Fibroblast of lung (primary cell): ENCODE results near the gene CENPP. TPM values are rescaled to one million over a fixed set of nuclear protein-coding genes. Genes with fewer than 3 reads are reported as not detected.

Source experiments
- DNase-seq, 2 donors: peaks; one replicate each; pipeline versions ENCODE4 v3.0.0 to v3.0.0-alpha.2; 2010; ENCODE audit warnings: low read depth in 2 of 2
- H2AFZ ChIP-seq: 2 replicates; pipeline ENCODE4 v1.5.1; 2012; ENCODE audit warnings: low read length, control low read depth, inconsistent platforms
- H3K27ac ChIP-seq: 2 replicates; pipeline ENCODE4 v1.5.1; 2011; ENCODE audit warnings: low read length, control low read depth; ENCODE audit not compliant: insufficient read depth
- H3K27me3 ChIP-seq: 2 replicates; pipeline ENCODE4 v1.5.1; 2011; ENCODE audit warnings: mild to moderate bottlenecking, low read length; ENCODE audit not compliant: control insufficient read depth, insufficient read depth
- H3K36me3 ChIP-seq: 2 replicates; pipeline ENCODE4 v1.5.1; 2011; ENCODE audit warnings: low read length; ENCODE audit not compliant: control insufficient read depth, insufficient read depth
- H3K4me1 ChIP-seq: 2 replicates; pipeline ENCODE4 v1.5.1; 2011; ENCODE audit warnings: low read length; ENCODE audit not compliant: control insufficient read depth, insufficient read depth; ENCODE audit errors: extremely low read depth
- H3K4me2 ChIP-seq: 2 replicates; pipeline ENCODE4 v1.5.1; 2011; ENCODE audit warnings: low read length, control low read depth; ENCODE audit not compliant: insufficient read depth; ENCODE audit errors: extremely low read depth
- H3K4me3 ChIP-seq, 4 experiments: fragments of 200-600 bp in 1 of 4; sonication (generic) in 1 of 4; replicated peaks in 1 of 4; 2 replicates each; pipeline ENCODE4 v1.5.1; 2011 to 2016; ENCODE audit warnings: low read length in 4 of 4, low read depth in 3 of 4, mild to moderate bottlenecking in 3 of 4, control low read depth in 2 of 4, inconsistent platforms in 1 of 4, mixed read lengths in 1 of 4; ENCODE audit not compliant: insufficient read depth in 1 of 4; ENCODE audit errors: control extremely low read depth in 1 of 4
- H3K79me2 ChIP-seq: 2 replicates; pipeline ENCODE4 v1.5.1; 2012; ENCODE audit warnings: mild to moderate bottlenecking, low read length, inconsistent platforms; ENCODE audit not compliant: control insufficient read depth, insufficient read depth
- H3K9ac ChIP-seq: 2 replicates; pipeline ENCODE4 v1.5.1; 2011; ENCODE audit warnings: mild to moderate bottlenecking, low read length, control low read depth; ENCODE audit not compliant: insufficient read depth
- H3K9me3 ChIP-seq: 2 replicates; pipeline ENCODE4 v1.5.1; 2012; ENCODE audit warnings: low read depth, low read length; ENCODE audit not compliant: control insufficient read depth, insufficient read depth
- H4K20me1 ChIP-seq: 2 replicates; pipeline ENCODE4 v1.5.1; 2011; ENCODE audit warnings: low read length; ENCODE audit not compliant: control insufficient read depth, insufficient read depth; ENCODE audit errors: extremely low read depth
- EZH2 ChIP-seq: IDR thresholded peaks from 2 replicates; pipeline ENCODE4 v1.5.1; 2012; ENCODE audit warnings: low read length, control low read depth, mild to moderate bottlenecking; ENCODE audit errors: missing control alignments
- polyA plus RNA-seq, 2 donors: library from polyadenylated mRNA; depleted of rRNA in 1 of 2; stranded (reverse) in 1 of 2; unstranded in 1 of 2; fragments of >200 nt; gene quantifications; 2 replicates each; pipeline ENCODE4 v1.2.1, GENCODE V29; 2011 to 2012; ENCODE audit warnings: missing spikeins in 1 of 2
- total RNA-seq: library from RNA; depleted of rRNA; stranded (reverse); fragments of >200 nt; gene quantifications from 2 replicates; pipeline ENCODE4 v1.2.1, GENCODE V29; 2014
- TF ChIP-seq, protein P1 (sequence below), 2 donors: IDR thresholded peaks in 1 of 2; conservative IDR thresholded peaks in 1 of 2; 1 replicate in 1 of 2; 2 replicates in 1 of 2; pipeline ENCODE4 v1.5.1; 2011 to 2012; ENCODE audit warnings: low read length in 2 of 2, control low read depth in 1 of 2, inconsistent platforms in 1 of 2, low read depth in 1 of 2, mild to moderate bottlenecking in 1 of 2

The CENPP gene
- total and polyA plus RNA-seq, 2 donors (not counting 1 experiment from before 2014, with no cell fraction given): 1.7 to 2.4 TPM

DNA sequence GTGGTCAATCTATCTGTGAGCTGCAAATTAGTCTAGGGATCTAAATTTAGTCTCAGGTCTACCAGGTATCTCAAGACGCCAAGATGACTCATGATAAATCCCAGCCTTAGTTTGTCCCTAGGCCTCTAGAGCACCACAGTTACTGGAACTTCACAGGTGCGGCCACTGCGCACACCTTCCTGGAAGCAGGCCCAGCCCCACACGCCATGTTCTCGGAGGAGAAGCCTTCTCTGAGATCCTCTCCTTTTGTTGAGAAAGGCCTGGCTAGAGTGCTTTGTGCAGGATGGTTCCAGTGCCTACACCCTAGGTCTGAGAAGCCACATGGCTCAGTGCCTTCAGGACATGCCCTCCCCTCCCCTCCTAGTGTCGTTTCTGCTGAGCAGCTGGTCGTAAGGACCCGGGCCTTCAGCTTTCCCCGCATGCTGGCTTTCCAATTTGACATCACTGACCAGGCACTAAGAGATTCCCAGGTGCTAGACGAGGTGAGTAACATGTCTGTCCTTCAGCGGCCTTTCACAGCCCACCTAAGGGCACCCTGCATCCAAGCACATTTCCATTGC, 292.3 kb downstream of the CENPP start:
- no peak for DNase-seq

DNA sequence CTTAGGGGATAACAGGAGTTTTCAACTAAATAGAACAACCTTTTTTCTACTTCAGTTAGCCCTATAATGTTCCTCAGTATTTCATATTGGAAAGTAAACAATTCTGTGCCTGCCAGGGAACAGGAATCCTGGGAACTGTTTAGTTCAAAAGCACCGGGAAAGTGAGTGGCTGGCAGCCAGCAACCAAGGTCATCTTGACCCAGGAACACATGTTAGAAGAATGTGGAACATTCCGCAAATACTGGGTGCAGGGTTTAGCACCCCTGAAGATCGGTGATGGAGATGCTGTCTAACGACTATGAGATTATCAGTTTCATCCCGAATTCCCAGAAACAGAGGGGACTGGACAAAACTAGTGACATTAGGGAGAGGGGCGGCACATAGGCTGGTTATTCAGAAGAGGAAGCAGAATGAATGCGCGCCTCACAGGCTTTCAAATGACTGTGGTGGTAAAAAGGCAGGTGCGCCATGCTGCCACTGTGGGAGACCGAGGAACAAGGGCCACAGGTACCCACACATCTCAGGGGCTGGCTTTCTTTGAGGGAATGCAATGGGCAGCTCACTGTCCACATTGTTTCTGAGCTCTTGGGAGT, 293.0 kb downstream of the CENPP start:
- no peak for DNase-seq

More for the DNA sequence above, 292.3 kb downstream of the CENPP start:
- Histone ChIP-seq H3K36me3 (peaks cover 12% of the 10 kb centered on the region), H3K9ac (no peak overlapping the region), H3K79me2 (no peaks in the 10 kb centered on the region), H3K4me2 (no peak overlapping the region), H3K27ac (no peak overlapping the region), H3K4me3 (no peak overlapping the region), H4K20me1 (no peaks in the 10 kb centered on the region), H3K4me1 (peaks cover 20% of the 10 kb centered on the region), H3K9me3 (no peaks in the 10 kb centered on the region), H3K27me3 (no peaks in the 10 kb centered on the region), H2AFZ (no peak overlapping the region)
- TF ChIP-seq EZH2: no peak
- TF ChIP-seq, protein P1, sequence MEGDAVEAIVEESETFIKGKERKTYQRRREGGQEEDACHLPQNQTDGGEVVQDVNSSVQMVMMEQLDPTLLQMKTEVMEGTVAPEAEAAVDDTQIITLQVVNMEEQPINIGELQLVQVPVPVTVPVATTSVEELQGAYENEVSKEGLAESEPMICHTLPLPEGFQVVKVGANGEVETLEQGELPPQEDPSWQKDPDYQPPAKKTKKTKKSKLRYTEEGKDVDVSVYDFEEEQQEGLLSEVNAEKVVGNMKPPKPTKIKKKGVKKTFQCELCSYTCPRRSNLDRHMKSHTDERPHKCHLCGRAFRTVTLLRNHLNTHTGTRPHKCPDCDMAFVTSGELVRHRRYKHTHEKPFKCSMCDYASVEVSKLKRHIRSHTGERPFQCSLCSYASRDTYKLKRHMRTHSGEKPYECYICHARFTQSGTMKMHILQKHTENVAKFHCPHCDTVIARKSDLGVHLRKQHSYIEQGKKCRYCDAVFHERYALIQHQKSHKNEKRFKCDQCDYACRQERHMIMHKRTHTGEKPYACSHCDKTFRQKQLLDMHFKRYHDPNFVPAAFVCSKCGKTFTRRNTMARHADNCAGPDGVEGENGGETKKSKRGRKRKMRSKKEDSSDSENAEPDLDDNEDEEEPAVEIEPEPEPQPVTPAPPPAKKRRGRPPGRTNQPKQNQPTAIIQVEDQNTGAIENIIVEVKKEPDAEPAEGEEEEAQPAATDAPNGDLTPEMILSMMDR (conservative IDR thresholded peaks at IDR 0.05 in 1 of 2, IDR thresholded peaks at IDR 0.05 in 1 of 2; ENCODE audit: low read depth in 1 of 2, low read length in 2 of 2): no peak

DNA sequence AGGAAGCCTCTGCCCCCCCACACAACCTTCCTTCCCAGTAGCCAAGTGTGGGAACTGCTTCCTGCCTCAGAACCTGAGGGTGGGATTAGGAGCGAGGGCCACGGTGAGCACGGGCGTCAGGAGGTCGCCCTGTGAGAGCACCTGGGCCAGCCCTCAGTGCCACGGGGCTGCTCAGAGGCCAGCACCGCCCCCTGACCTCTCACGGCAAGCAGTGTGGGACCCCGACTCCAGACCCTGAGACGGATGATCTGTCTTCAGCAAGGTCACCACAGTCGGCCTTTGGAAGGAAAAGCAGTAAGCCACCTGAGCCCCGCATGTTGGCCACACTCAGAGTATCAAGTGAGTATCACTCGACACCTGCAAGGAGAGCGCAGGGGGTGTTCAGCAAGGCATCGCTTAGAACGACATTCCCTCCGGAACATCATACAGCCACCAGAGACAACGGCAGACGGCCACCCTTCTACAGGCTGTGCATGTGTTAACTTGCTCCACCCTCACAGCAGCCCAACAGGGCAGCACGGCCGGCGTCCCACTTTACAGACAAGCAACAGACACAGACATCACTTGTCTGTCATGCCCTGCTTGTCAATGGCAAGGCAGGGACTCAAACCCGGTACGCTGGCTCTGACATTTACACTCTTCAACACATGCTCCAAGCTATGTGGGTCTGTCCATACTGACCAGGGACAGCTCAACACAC, 294.0 kb downstream of the CENPP start:
- no peak for DNase-seq
- H3K4me2 ChIP-seq: no peak overlapping the region
- H2AFZ ChIP-seq: no peak overlapping the region
- H4K20me1 ChIP-seq: no peaks in the 10 kb centered on the region
- no peaks in the 10 kb centered on the region for H3K27me3 ChIP-seq
- peaks cover 8% of the 10 kb centered on the region for H3K36me3 ChIP-seq
- peaks cover 18% of the 10 kb centered on the region for H3K4me1 ChIP-seq
- TF ChIP-seq EZH2: no peak
- TF ChIP-seq, protein P1 (conservative IDR thresholded peaks at IDR 0.05 in 1 of 2, IDR thresholded peaks at IDR 0.05 in 1 of 2; ENCODE audit: low read depth in 1 of 2, low read length in 2 of 2): no peak
- no peaks in the 10 kb centered on the region for H3K9me3 ChIP-seq
- no peak overlapping the region for H3K9ac ChIP-seq
- H3K4me3 ChIP-seq: no peak overlapping the region
- no peaks in the 10 kb centered on the region for H3K79me2 ChIP-seq
- H3K27ac ChIP-seq: no peak overlapping the region

More for the DNA sequence above, 293.0 kb downstream of the CENPP start:
- Histone ChIP-seq H3K79me2 (no peaks in the 10 kb centered on the region), H3K9me3 (no peaks in the 10 kb centered on the region), H3K4me2 (no peak overlapping the region), H3K27ac (no peak overlapping the region), H3K27me3 (no peaks in the 10 kb centered on the region), H3K4me3 (no peak overlapping the region), H4K20me1 (no peaks in the 10 kb centered on the region), H3K36me3 (peaks cover 9% of the 10 kb centered on the region), H3K4me1 (peaks cover 20% of the 10 kb centered on the region), H2AFZ (no peak overlapping the region), H3K9ac (no peak overlapping the region)
- no peak for TF ChIP-seq EZH2
- TF ChIP-seq, protein P1 (conservative IDR thresholded peaks at IDR 0.05 in 1 of 2, IDR thresholded peaks at IDR 0.05 in 1 of 2; ENCODE audit: low read depth in 1 of 2, low read length in 2 of 2): no peak
